GM19438 (cell line): Measurements from ENCODE around the gene NMB.
"Not testable (repeated sequence)": the region's sequence is repeated elsewhere in the genome, so short reads cannot be mapped to it uniquely, and the experiment has no call there.

Experiments
- ATAC-seq: cut with Tn5 transposase; IDR thresholded peaks from one replicate; pipeline ENCODE4 v1.9.1; 2021; ENCODE audit warnings: low read depth; ENCODE audit not compliant: unreplicated experiment

Gene NMB

GRCh38 chr15:84658080-84658787, at the start of gene NMB:
Gene NMB, minus strand, starts transcription at chr15:84658199. Its CDS starts 47 bp downstream, at chr15:84658152.
- ATAC-seq = peak; percentile 44

- ATAC-seq = no peak
Observed at GRCh38 chr15:84703808-84704207, 45.8 kb upstream of the NMB start.

- no peak for ATAC-seq
Observed at GRCh38 chr15:84702961-84703482, 45.0 kb upstream of the NMB start.

- no peak for ATAC-seq
Observed at GRCh38 chr15:84699538-84700191, 41.7 kb upstream of the NMB start.

GRCh38 chr15:84697236-84697990, 39.4 kb upstream of the NMB start:
- no peak for ATAC-seq

- ATAC-seq = no peak
Observed at GRCh38 chr15:84696757-84697156, 38.8 kb upstream of the NMB start.

- ATAC-seq = no peak
Observed at GRCh38 chr15:84690342-84690741, 32.3 kb upstream of the NMB start.

GRCh38 chr15:84689858-84690257, 31.9 kb upstream of the NMB start:
- no peak for ATAC-seq

GRCh38 chr15:84686446-84686845, 28.4 kb upstream of the NMB start:
- not testable (repeated sequence) for ATAC-seq

- ATAC-seq = no peak
Observed at GRCh38 chr15:84685304-84685703, 27.3 kb upstream of the NMB start.

GRCh38 chr15:84684092-84684491, 26.1 kb upstream of the NMB start:
- ATAC-seq = no peak

GRCh38 chr15:84681831-84682230, 23.8 kb upstream of the NMB start:
- ATAC-seq = no peak

- ATAC-seq = no peak
Observed at GRCh38 chr15:84671211-84671610, 13.2 kb upstream of the NMB start.

- no peak for ATAC-seq
Observed at GRCh38 chr15:84669726-84670125, 11.7 kb upstream of the NMB start.

GRCh38 chr15:84668221-84668982, 10.4 kb upstream of the NMB start:
- no peak for ATAC-seq

GRCh38 chr15:84666373-84666772, 8.4 kb upstream of the NMB start:
- no peak for ATAC-seq

GRCh38 chr15:84661001-84661400, 3.0 kb upstream of the NMB start:
- no peak for ATAC-seq

GRCh38 chr15:84659904-84660781, 2.1 kb upstream of the NMB start:
- no peak for ATAC-seq

GRCh38 chr15:84658788-84659411, 901 bp upstream of the NMB start:
- no peak for ATAC-seq
